Activated naive CD8-positive, alpha-beta T cell treated with anti-CD3 and anti-CD28 coated beads, Interleukin-2, amount 50 U/mL, for 24 hours (primary cell): ENCODE results near the gene MYEOV.

Experiments used
- ATAC-seq: fragments of 150-1000 bp; cut with Tn5 transposase; one replicate; pipeline ENCODE4 v1.10.0; 2021
- DNase-seq: peaks from one replicate; pipeline ENCODE4 v3.0.0; 2021
- H3K27ac Mint-ChIP-seq: one replicate; pipeline ENCODE4 v1.8.0; 2021; ENCODE audit warnings: mild to moderate bottlenecking, mixed read lengths
- H3K27me3 Mint-ChIP-seq: one replicate; pipeline ENCODE4 v1.8.0; 2021; ENCODE audit warnings: mixed read lengths
- H3K36me3 Mint-ChIP-seq: one replicate; pipeline ENCODE4 v1.8.0; 2021; ENCODE audit warnings: low read depth, mixed read lengths
- H3K4me1 Mint-ChIP-seq: one replicate; pipeline ENCODE4 v1.8.0; 2021; ENCODE audit warnings: mixed read lengths
- H3K4me3 Mint-ChIP-seq: one replicate; pipeline ENCODE4 v1.8.0; 2021; ENCODE audit warnings: mild to moderate bottlenecking, moderate library complexity, mixed read lengths
- H3K9me3 Mint-ChIP-seq: one replicate; pipeline ENCODE4 v1.8.0; 2021; ENCODE audit warnings: mixed read lengths

Gene MYEOV

DNA sequence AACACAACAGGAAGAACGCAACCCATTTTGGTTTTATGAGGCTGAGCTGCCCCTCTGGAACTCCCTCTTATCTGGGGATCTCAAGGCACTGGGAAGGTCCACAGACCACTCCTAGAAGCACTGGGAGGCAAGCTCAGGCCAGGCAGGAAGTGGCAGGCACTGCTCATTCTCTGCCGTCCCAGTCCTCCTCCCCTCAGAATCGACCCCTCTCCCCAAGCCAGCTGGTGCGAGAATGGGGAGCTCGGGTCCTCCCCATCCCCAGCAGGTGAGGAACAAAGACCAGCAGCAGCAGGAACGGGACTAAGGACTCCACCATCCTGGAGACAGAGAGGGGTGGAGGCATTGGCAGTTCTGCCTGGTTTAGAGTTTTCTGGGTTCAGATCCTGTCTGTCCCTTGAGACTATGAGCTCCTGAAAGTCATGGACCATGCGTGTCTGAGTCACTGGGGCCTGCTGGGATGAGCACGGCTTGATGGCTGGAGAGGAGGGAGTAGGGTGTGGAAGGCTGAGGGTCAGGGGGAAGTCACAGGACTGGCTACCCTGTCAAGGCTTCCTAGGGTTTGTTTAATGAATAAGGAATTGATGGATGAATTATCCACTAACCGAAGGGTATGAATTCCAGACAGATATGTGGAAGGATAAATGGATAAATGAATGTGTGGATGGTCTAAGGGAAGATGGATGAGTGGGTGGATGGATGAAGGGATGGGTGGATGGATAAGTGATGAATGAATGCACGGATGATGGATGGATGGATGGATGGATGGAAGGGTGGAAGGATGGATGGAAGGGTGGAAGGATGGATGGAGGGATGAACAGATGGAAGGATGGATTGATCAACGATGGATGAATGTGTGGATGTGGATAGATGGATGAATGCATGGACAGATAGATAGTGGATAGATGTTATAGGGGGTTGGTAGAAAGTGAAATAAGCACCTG, 6.4 kb downstream of the MYEOV start:
- Mint-ChIP-seq H3K27ac (peak overlapping the region; percentile 16), H3K36me3 (no peaks in the 10 kb centered on the region), H3K9me3 (no peaks in the 10 kb centered on the region), H3K4me3 (no peak overlapping the region), H3K27me3 (peaks cover 4% of the 10 kb centered on the region), H3K4me1 (peaks cover 71% of the 10 kb centered on the region)
- DNase-seq: no peak
- ATAC-seq: no peak

DNA sequence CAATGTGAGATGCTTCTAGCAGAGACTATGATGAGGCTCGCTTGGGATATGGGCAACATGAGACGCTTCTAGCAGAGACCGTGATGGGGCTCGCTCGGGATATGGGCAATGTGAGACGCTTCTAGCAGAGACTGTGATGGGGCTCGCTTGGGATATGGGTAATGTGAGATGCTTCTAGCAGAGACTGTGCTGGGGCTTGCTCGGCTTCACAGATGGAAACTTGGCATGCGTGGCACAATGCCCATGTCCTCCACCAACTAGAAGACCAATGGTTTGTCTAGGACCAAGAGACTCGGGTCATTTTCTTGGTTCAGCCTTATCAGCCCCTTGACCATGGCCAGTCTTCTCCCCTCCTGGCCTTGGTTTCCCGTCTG, 7.1 kb downstream of the MYEOV start:
- no peak overlapping the region for H3K27ac Mint-ChIP-seq
- no peaks in the 10 kb centered on the region for H3K9me3 Mint-ChIP-seq
- peaks cover 4% of the 10 kb centered on the region for H3K27me3 Mint-ChIP-seq

DNA sequence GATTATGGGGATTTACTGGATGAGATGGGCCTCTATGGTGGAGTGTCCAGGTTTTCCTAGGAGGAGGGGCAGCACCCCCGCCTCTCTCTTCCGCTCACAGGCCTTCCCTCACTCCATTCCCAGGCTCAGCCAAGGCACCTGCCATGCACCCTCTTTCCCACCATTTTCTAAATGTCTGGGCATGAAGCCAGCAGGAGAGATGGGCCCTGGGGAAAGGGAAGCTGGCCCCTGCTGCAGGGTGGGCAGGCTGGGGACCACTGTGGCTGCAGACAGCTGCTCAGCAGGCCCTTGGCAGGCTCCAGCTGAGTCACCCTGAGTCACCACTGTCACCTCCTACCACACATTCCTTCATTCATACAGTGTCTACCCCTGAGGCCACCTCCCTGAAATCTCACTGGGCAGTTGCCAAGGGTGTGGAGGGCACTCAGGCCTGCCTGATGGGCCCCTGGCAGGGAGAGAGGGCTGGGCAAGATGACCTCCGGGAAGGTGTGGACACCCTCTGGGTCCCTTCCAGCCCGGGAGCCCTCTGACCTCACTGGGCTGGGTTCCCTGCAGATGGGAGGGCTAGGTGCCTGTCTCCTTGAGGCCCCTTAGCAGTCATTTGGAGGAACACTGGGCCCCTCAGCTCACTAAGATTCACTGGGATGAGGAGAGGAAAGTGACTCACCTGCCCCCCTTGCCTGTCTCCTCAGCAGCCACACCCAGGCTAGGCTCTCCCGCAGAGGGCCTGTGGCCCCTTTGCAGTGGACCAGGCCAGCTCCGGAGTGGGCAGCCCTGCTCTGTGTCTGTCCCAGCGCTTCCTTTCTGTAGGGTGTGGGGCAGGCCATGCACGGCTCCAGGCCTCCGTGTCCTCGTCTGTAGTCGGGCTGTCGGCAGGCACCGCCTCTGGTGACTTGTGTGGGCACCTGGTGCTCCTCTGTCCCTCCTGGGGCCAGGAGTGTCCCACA, 7.8 kb downstream of the MYEOV start:
- H3K4me3 Mint-ChIP-seq: no peak overlapping the region
- peak; percentile 56 for ATAC-seq
- peak; percentile 58 for DNase-seq

More for the DNA sequence above, 7.1 kb downstream of the MYEOV start:
- DNase-seq: no peak
- H3K4me3 Mint-ChIP-seq: no peak overlapping the region
- H3K4me1 Mint-ChIP-seq: peaks cover 64% of the 10 kb centered on the region
- ATAC-seq: no peak
- H3K36me3 Mint-ChIP-seq: no peaks in the 10 kb centered on the region

DNA sequence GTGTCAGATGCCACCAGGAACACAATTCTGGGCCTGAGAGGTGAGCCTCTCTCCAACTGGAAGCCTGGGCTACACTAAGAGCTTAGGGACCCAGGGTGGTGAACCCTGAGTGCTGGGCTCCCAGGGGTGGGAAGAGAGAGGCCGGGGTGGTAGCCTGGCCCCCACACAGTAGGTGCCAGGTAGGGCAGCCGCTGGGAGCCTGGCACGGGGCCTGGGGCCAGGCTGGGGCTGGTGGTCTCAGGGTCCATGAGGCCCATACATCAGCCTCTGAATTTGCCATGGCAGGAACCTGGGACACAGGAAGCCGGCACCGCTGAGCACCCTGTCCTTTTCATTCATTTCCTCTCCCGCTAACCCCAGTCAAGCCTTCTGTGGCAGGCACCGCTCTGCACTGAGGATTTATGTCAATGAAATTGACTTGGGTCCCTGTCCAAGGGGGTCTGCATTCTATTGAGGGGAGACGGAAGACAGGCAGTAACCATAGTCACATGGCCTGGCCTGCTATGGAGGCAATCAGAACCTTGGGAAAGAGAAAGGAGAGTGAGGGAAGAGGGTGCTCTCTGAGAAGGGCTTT, 8.6 kb downstream of the MYEOV start:
- Mint-ChIP-seq H3K36me3 (no peaks in the 10 kb centered on the region), H3K4me1 (peaks cover 50% of the 10 kb centered on the region), H3K27ac (no peak overlapping the region), H3K4me3 (no peak overlapping the region), H3K9me3 (no peaks in the 10 kb centered on the region), H3K27me3 (peaks cover 2% of the 10 kb centered on the region)
- DNase-seq (no peak), ATAC-seq (no peak)

More for the DNA sequence above, 7.8 kb downstream of the MYEOV start:
- H3K36me3 Mint-ChIP-seq: no peaks in the 10 kb centered on the region
- H3K27me3 Mint-ChIP-seq: peaks cover 4% of the 10 kb centered on the region
- no peaks in the 10 kb centered on the region for H3K9me3 Mint-ChIP-seq
- H3K4me1 Mint-ChIP-seq: peaks cover 58% of the 10 kb centered on the region
- H3K27ac Mint-ChIP-seq: no peak overlapping the region

DNA sequence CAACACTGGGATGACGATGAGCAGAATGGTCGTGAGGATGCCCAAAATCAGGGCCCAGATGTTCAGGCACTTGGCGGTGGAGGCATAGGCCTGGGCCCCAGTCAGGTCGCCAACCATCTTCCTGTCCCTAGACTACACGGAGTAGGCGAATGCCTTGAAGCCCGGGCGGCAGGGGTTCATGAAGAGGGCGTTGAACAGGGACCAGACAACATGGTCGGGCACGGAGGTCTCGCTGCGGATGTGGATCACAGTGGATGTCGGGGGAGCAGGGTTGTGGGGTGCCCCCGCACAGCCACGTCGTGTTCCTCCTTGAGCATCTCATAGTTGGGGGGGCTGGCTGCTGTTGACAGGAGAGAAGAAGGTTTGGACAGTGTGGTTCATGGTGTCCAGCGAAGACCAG, 9.5 kb downstream of the MYEOV start:
- ATAC-seq: no peak
- no peak for DNase-seq
- H3K9me3 Mint-ChIP-seq: no peaks in the 10 kb centered on the region
- H3K27me3 Mint-ChIP-seq: peaks cover 2% of the 10 kb centered on the region
- H3K36me3 Mint-ChIP-seq: no peaks in the 10 kb centered on the region
- H3K4me3 Mint-ChIP-seq: no peak overlapping the region
- H3K4me1 Mint-ChIP-seq: peaks cover 41% of the 10 kb centered on the region
- no peak overlapping the region for H3K27ac Mint-ChIP-seq

DNA sequence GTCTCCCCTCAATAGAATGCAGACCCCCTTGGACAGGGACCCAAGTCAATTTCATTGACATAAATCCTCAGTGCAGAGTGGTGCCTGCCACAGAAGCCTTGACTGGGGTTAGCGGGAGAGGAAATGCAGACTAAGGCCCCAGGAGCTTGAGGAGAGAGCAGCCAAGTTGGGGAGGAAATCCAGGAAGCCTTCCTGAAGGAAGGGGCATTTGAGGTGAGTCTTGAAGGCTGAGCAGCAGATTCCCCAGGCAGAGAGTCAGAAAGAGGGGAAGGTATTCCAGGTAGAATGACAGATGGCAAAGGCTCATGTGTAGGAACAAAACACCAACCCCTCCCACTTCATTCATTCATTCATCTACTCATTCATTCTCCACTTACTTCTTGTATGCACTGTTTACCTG, 10.3 kb downstream of the MYEOV start:
- H3K27ac Mint-ChIP-seq: no peak overlapping the region
- H3K27me3 Mint-ChIP-seq: peaks cover 2% of the 10 kb centered on the region
- no peaks in the 10 kb centered on the region for H3K9me3 Mint-ChIP-seq
- no peaks in the 10 kb centered on the region for H3K36me3 Mint-ChIP-seq
- DNase-seq (no peak), ATAC-seq (no peak)
- peaks cover 33% of the 10 kb centered on the region for H3K4me1 Mint-ChIP-seq
- H3K4me3 Mint-ChIP-seq: no peak overlapping the region

DNA sequence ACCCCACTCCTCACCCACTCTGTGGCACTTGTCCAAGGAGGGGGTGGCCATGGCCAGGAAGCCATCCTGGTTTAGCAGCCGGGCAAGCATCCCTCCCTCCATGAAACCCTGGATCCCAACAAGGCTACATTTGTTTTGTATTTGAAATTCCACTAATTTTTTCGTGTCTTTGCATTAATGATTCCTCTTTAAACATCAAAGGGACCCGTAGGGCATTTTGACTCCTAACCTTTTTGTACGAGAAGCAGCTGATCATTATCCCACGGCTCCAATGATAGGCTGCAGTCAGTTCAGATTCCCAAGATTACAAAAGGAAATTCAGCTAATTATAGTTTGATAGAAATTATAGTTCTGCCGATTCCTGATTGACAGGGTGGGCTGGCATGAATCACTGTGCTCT, 10.7 kb downstream of the MYEOV start:
- peaks cover 2% of the 10 kb centered on the region for H3K27me3 Mint-ChIP-seq
- H3K36me3 Mint-ChIP-seq: no peaks in the 10 kb centered on the region
- DNase-seq (no peak), ATAC-seq (no peak)
- no peaks in the 10 kb centered on the region for H3K9me3 Mint-ChIP-seq
- no peak overlapping the region for H3K27ac Mint-ChIP-seq
- H3K4me3 Mint-ChIP-seq: no peak overlapping the region
- peaks cover 28% of the 10 kb centered on the region for H3K4me1 Mint-ChIP-seq

DNA sequence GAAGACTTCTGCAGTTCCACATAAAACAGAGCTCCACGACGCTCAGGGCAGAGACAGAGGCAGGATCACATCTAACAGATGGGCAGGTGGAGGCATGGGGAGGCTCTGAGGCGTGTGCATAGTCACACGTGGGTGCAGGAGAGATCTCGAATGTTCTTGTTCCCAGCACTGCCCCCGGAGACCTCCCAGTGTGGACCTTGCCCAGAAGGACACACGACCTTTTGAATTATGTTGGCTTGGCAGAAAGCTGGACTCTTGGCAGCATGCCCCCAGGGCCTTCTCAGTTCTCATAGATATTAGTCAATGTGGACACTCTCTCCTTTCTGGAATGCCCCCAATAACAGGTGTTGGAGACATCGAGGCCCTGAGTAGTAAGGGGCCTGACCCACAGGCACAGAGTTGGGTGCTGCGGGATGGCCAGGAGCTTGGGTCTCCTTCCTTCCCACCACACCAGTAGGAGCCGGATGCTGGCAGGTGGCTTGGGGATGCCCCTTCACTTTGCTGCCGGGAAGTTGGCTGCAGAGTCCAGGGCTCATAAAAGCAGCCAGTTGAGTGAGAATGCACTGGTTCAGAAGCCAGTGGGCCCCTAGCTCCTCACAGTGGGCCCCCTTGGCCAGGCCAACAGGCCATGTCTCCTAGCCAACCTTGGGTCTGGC, 12.1 kb downstream of the MYEOV start:
- H3K27me3 Mint-ChIP-seq: no peaks in the 10 kb centered on the region
- H3K9me3 Mint-ChIP-seq: no peaks in the 10 kb centered on the region
- ATAC-seq (no peak), DNase-seq (no peak)
- peaks cover 26% of the 10 kb centered on the region for H3K4me1 Mint-ChIP-seq
- no peaks in the 10 kb centered on the region for H3K36me3 Mint-ChIP-seq
- no peak overlapping the region for H3K27ac Mint-ChIP-seq
- no peak overlapping the region for H3K4me3 Mint-ChIP-seq

DNA sequence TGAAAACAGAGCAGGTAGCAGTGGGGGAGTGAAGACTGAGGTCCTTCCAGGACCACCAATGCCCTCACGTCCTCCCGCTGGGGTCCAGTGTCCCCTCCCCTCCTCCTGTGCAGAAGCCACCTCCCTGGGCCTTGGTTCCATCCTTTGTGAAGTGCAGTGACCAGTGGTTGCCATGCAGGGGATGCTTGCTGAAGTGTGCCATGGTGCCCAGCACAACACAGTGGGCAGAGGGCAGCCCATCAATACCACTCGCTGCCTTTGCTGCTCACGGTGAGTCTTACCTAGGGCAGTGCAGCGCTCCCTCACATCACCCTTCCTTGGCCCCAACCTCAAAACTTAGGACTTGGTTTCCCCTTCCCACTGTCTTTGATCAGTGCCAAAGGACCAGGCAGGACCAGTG, 12.9 kb downstream of the MYEOV start:
- Mint-ChIP-seq H3K27me3 (no peaks in the 10 kb centered on the region), H3K4me3 (no peak overlapping the region), H3K9me3 (no peaks in the 10 kb centered on the region), H3K36me3 (no peaks in the 10 kb centered on the region), H3K4me1 (peaks cover 26% of the 10 kb centered on the region), H3K27ac (no peak overlapping the region)
- no peak for DNase-seq
- no peak for ATAC-seq

DNA sequence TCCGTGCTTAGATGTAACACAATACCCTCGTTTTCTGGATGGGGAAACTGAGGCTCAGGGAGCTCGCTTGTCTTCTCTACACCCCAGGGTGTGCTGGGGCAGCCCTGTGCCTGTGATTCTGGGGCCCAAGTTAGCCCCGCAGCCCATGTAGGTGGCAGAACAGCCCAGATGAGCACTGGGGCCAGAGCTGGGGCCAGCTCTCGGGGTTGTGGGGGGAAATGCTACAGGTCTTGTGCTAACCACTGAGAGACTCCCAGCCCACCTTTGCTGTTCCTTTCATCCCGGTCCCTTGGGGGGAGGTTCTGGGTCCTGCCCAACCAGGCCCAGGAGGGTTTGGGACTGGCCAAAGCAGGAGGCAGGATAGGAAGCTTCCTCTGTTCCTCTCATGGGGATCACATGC, 13.5 kb downstream of the MYEOV start:
- ATAC-seq (no peak), DNase-seq (no peak)
- Mint-ChIP-seq H3K4me3 (no peak overlapping the region), H3K27ac (no peak overlapping the region), H3K27me3 (no peaks in the 10 kb centered on the region), H3K4me1 (peaks cover 26% of the 10 kb centered on the region), H3K36me3 (no peaks in the 10 kb centered on the region), H3K9me3 (no peaks in the 10 kb centered on the region)

DNA sequence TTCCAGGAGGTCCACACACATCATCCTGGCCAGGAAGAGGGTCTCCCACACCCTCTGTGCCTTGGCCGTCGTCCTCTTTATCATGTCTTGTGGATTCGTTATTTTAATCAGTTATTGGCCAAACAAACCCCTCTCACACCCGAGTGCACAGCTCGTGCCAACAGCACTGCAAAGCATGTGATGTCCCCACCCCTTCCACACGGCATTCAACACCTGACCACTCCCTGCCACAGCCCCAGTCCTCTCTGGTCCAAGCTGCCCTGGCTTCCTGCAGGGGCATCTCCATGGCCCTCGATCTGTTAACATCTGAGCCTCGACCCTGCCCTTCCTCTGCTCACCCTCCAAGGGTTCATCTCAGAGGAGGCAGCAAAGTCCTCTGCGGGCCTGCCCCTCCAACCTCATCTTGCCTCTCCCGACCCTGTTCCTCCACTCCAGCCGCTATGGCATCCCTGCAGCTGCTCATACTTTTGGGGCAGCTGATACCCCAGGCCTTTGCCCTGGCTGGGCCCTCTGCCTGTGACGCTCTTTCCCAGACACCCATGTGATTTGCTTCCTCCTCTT, 14.0 kb downstream of the MYEOV start:
- H3K27ac Mint-ChIP-seq: no peak overlapping the region
- H3K9me3 Mint-ChIP-seq: no peaks in the 10 kb centered on the region
- H3K36me3 Mint-ChIP-seq: no peaks in the 10 kb centered on the region
- no peak for ATAC-seq
- H3K27me3 Mint-ChIP-seq: no peaks in the 10 kb centered on the region
- no peak for DNase-seq
- H3K4me1 Mint-ChIP-seq: peaks cover 27% of the 10 kb centered on the region
- no peak overlapping the region for H3K4me3 Mint-ChIP-seq

DNA sequence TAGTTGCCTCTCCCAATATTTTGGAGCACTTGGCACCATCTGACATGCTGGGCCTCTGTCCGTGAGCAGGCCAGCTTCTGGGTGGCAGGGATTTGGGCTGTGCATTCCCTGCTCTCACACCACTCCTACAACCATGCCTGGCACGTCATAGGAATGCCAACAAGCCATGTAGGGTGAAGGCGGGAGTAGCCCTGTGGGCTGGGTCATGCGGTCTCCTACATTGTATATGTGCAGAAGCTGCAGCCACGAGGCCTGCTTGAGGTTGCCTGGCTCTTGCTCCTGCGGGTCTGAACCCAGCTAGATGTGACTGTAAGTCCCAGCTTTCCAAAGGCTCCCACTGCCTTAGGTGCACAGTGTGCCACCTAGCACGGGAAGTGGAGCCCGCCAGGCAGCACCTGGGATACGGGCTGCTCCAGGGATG, 14.5 kb downstream of the MYEOV start:
- no peaks in the 10 kb centered on the region for H3K36me3 Mint-ChIP-seq
- DNase-seq: no peak
- H3K27me3 Mint-ChIP-seq: no peaks in the 10 kb centered on the region
- no peak for ATAC-seq
- peaks cover 27% of the 10 kb centered on the region for H3K4me1 Mint-ChIP-seq
- H3K27ac Mint-ChIP-seq: no peak overlapping the region
- no peak overlapping the region for H3K4me3 Mint-ChIP-seq
- no peaks in the 10 kb centered on the region for H3K9me3 Mint-ChIP-seq

DNA sequence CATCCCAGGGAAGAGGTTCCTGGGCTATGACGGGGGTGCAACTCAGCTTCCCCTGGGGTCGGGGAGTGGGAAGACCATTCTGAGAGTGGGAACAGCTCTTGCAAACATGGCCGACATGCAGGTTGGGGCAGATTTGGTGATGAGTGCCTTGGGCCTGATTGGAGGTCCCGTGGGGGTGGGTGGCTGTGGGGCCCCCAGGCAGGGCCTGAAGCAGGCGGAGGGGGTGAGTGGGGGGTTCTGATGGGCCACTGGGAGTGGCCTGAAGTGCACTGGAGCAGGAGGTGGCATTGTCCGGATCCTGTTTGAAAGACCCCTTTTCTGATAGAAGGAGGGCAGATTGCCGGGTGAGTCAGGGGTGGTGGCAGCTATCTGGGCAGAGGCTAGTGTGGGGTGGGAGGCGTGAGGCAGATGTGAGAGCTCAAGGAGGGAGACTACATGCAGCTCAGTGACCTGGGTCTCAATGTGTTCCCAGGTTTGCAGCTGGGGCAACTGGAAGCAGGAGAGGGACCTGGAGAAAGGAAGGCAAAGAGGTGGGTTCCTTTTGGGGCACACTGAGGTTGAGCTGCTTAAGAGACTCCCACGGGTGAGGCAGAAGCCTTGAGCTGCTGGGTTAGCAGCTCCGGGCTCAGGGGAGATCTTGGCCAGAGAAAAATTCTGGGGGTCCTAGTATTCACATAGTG, 15.1 kb downstream of the MYEOV start:
- peaks cover 27% of the 10 kb centered on the region for H3K4me1 Mint-ChIP-seq
- H3K9me3 Mint-ChIP-seq: no peaks in the 10 kb centered on the region

More for the DNA sequence above, 15.1 kb downstream of the MYEOV start:
- Mint-ChIP-seq H3K36me3 (no peaks in the 10 kb centered on the region), H3K27me3 (no peaks in the 10 kb centered on the region), H3K4me3 (no peak overlapping the region), H3K27ac (peak overlapping the region; percentile 13)
- ATAC-seq: no peak
- no peak for DNase-seq
